ENCODE measurements around the gene CNPPD1.

DNA sequence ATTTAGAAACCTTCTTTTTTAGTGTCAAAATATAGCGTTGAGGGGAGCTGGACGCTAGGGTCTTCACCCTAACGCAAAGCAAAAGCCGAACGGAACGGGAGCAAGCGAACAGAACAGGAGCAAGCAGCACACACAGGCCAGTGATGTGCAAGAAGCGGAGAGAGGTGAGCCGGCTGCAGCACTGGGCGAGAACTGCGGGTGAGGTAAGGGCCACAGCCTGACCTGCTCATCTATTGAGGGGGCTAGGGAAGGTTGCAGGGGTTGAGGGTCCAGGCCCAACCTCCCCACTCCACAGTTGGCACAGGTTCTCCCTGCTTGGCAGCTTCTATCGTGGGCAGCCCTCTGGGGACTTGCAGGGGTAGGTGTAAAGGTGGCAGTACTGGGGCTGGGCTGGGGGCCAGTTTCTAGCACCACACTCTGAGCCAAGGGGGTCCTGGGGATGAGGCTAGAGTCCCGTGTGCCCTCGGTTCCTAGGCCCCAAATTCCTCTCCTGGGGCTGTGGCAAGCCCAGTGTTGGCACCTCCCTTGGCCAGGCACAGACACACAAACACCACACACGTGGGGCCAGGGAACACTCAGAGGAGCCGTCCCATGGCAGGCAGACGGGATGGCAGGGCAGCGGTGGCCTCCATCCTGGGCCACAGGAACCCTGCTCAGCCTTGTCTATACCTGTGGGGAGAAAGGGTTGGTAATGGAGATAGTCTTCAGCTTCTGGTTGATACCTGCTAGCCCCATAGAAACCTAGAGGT lies 43.2 kb upstream of the CNPPD1 start:
- TF ChIP-seq, protein P1, sequence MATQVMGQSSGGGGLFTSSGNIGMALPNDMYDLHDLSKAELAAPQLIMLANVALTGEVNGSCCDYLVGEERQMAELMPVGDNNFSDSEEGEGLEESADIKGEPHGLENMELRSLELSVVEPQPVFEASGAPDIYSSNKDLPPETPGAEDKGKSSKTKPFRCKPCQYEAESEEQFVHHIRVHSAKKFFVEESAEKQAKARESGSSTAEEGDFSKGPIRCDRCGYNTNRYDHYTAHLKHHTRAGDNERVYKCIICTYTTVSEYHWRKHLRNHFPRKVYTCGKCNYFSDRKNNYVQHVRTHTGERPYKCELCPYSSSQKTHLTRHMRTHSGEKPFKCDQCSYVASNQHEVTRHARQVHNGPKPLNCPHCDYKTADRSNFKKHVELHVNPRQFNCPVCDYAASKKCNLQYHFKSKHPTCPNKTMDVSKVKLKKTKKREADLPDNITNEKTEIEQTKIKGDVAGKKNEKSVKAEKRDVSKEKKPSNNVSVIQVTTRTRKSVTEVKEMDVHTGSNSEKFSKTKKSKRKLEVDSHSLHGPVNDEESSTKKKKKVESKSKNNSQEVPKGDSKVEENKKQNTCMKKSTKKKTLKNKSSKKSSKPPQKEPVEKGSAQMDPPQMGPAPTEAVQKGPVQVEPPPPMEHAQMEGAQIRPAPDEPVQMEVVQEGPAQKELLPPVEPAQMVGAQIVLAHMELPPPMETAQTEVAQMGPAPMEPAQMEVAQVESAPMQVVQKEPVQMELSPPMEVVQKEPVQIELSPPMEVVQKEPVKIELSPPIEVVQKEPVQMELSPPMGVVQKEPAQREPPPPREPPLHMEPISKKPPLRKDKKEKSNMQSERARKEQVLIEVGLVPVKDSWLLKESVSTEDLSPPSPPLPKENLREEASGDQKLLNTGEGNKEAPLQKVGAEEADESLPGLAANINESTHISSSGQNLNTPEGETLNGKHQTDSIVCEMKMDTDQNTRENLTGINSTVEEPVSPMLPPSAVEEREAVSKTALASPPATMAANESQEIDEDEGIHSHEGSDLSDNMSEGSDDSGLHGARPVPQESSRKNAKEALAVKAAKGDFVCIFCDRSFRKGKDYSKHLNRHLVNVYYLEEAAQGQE (IDR thresholded peaks at IDR 0.05; ENCODE audit: insufficient replicate concordance, low read depth), result no peak
- TF ChIP-seq, protein P2, sequence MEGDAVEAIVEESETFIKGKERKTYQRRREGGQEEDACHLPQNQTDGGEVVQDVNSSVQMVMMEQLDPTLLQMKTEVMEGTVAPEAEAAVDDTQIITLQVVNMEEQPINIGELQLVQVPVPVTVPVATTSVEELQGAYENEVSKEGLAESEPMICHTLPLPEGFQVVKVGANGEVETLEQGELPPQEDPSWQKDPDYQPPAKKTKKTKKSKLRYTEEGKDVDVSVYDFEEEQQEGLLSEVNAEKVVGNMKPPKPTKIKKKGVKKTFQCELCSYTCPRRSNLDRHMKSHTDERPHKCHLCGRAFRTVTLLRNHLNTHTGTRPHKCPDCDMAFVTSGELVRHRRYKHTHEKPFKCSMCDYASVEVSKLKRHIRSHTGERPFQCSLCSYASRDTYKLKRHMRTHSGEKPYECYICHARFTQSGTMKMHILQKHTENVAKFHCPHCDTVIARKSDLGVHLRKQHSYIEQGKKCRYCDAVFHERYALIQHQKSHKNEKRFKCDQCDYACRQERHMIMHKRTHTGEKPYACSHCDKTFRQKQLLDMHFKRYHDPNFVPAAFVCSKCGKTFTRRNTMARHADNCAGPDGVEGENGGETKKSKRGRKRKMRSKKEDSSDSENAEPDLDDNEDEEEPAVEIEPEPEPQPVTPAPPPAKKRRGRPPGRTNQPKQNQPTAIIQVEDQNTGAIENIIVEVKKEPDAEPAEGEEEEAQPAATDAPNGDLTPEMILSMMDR (IDR thresholded peaks at IDR 0.05; ENCODE audit: insufficient read depth, low read length), result no peak
- TF ChIP-seq POLR2AphosphoS5 (IDR thresholded peaks at IDR 0.05; ENCODE audit: low read depth), result no peak

Measured in HL-60 (cell line).